H1 (cell line): ENCODE measurements around the gene PBX1.

Source experiments
- CTCF ChIP-seq, 3 experiments: IDR thresholded peaks; 1 replicate in 2 of 3; 2 replicates in 1 of 3; pipeline versions ENCODE4 v1.5.1 to v1.6.1; 2011; ENCODE audit warnings: low read length in 3 of 3, mild to moderate bottlenecking in 3 of 3, inconsistent platforms in 2 of 3, low read depth in 1 of 3, moderate library complexity in 1 of 3; ENCODE audit not compliant: insufficient read depth in 1 of 3; ENCODE audit errors: control extremely low read depth in 1 of 3
- EP300 ChIP-seq, 2 experiments: IDR thresholded peaks; 1 replicate in 1 of 2; 2 replicates in 1 of 2; pipeline ENCODE4 v1.6.1; 2011 to 2012; ENCODE audit warnings: low read depth in 2 of 2, low read length in 2 of 2, mild to moderate bottlenecking in 2 of 2, borderline replicate concordance in 1 of 2, inconsistent platforms in 1 of 2, moderate library complexity in 1 of 2
- EZH2 ChIP-seq: fragments of 200-600 bp; sonication (generic); IDR thresholded peaks from 2 replicates; pipeline ENCODE4 v1.7.1; 2012; ENCODE audit warnings: low read depth, mild to moderate bottlenecking, moderate library complexity, low read length, inconsistent platforms; ENCODE audit not compliant: severe bottlenecking
- MAFK ChIP-seq: IDR thresholded peaks from 2 replicates; pipeline ENCODE4 v1.6.1; 2012; ENCODE audit warnings: low read depth, mild to moderate bottlenecking, improper control_type of control experiment, low read length
- TEAD4 ChIP-seq: IDR thresholded peaks from 2 replicates; pipeline ENCODE4 v1.6.1; 2012; ENCODE audit warnings: low read depth, low read length, inconsistent platforms, mixed read lengths
- YY1 ChIP-seq: IDR thresholded peaks from 2 replicates; pipeline ENCODE4 v1.6.1; 2011; ENCODE audit warnings: low read depth, mild to moderate bottlenecking, low read length

GRCh38 chr1:164824542-164824941, 265.6 kb downstream of the PBX1 start:
- no peak for TF ChIP-seq YY1
- no peak for TF ChIP-seq CTCF (IDR thresholded peaks at IDR 0.05; ENCODE audit: control extremely low read depth in 1 of 3, insufficient read depth in 1 of 3, low read depth in 1 of 3, low read length in 3 of 3)
- no peak for TF ChIP-seq EZH2
- no peak for TF ChIP-seq EP300 (IDR thresholded peaks at IDR 0.05; ENCODE audit: borderline replicate concordance in 1 of 2, low read depth in 2 of 2, low read length in 2 of 2)
- TF ChIP-seq MAFK: no peak
- TF ChIP-seq TEAD4: no peak
